Astrocyte (in vitro differentiated cells and primary cell): ENCODE measurements around the gene AHSA1. TPM values are rescaled to one million over a fixed set of nuclear protein-coding genes. Genes with fewer than 3 reads are reported as not detected.

Experiments
- DNase-seq: peaks from one replicate; pipeline ENCODE4 v3.0.0-alpha.2; 2010; ENCODE audit warnings: low read depth
- FAIRE-seq: peaks from 2 replicates; lab custom pipeline; 2011; peaks lifted over from hg19 to GRCh38; lab: Jason Lieb, UNC
- H2AFZ ChIP-seq: 2 replicates; pipeline ENCODE4 v1.6.0; 2012; ENCODE audit warnings: low read depth, low read length, inconsistent platforms
- H3K27ac ChIP-seq: 2 replicates; pipeline ENCODE4 v1.5.1; 2011; ENCODE audit warnings: low read depth, low read length, inconsistent platforms
- H3K27me3 ChIP-seq: 2 replicates; pipeline ENCODE4 v1.6.0; 2011; ENCODE audit warnings: low read length, inconsistent platforms; ENCODE audit not compliant: insufficient read depth
- H3K36me3 ChIP-seq: 2 replicates; pipeline ENCODE4 v1.5.1; 2011; ENCODE audit warnings: low read length, inconsistent platforms; ENCODE audit not compliant: insufficient read depth
- H3K4me1 ChIP-seq: 2 replicates; pipeline ENCODE4 v1.5.1; 2011; ENCODE audit warnings: low read length, inconsistent platforms; ENCODE audit not compliant: insufficient read depth
- H3K4me2 ChIP-seq: 2 replicates; pipeline ENCODE4 v1.6.0; 2012; ENCODE audit warnings: low read length, inconsistent platforms
- H3K4me3 ChIP-seq: 2 replicates; pipeline ENCODE4 v1.5.1; 2011; ENCODE audit warnings: low read depth, mild to moderate bottlenecking, low read length, inconsistent platforms; ENCODE audit not compliant: insufficient read depth
- H3K79me2 ChIP-seq: 2 replicates; pipeline ENCODE4 v1.6.0; 2012; ENCODE audit warnings: mild to moderate bottlenecking, low read length, inconsistent platforms; ENCODE audit not compliant: insufficient read depth
- H3K9ac ChIP-seq: 2 replicates; pipeline ENCODE4 v1.6.0; 2012; ENCODE audit warnings: mild to moderate bottlenecking, low read length, inconsistent platforms
- H3K9me3 ChIP-seq: 2 replicates; pipeline ENCODE4 v1.5.1; 2012; ENCODE audit warnings: low read depth, mild to moderate bottlenecking, low read length, inconsistent platforms; ENCODE audit not compliant: insufficient read depth
- H4K20me1 ChIP-seq: 2 replicates; pipeline ENCODE4 v1.6.0; 2012; ENCODE audit warnings: low read length, inconsistent platforms; ENCODE audit not compliant: insufficient read depth
- H3K27ac Mint-ChIP-seq: one replicate; pipeline ENCODE4 v1.8.0; 2021; ENCODE audit warnings: mild to moderate bottlenecking, mixed read lengths; ENCODE audit not compliant: unreplicated experiment
- H3K27me3 Mint-ChIP-seq: one replicate; pipeline ENCODE4 v1.8.0; 2021; ENCODE audit warnings: low read depth, mixed read lengths; ENCODE audit not compliant: unreplicated experiment
- H3K36me3 Mint-ChIP-seq: one replicate; pipeline ENCODE4 v1.8.0; 2021; ENCODE audit warnings: low read depth, mixed read lengths; ENCODE audit not compliant: unreplicated experiment
- H3K4me1 Mint-ChIP-seq: one replicate; pipeline ENCODE4 v1.8.0; 2021; ENCODE audit warnings: low read depth, mixed read lengths; ENCODE audit not compliant: unreplicated experiment
- H3K4me3 Mint-ChIP-seq: one replicate; pipeline ENCODE4 v1.8.0; 2021; ENCODE audit warnings: mild to moderate bottlenecking, moderate library complexity, mixed read lengths; ENCODE audit not compliant: unreplicated experiment
- H3K9me3 Mint-ChIP-seq: one replicate; pipeline ENCODE4 v1.8.0; 2021; ENCODE audit warnings: mild to moderate bottlenecking, mixed read lengths; ENCODE audit not compliant: unreplicated experiment
- EZH2 ChIP-seq: IDR thresholded peaks from 2 replicates; pipeline ENCODE4 v1.6.1; 2012; ENCODE audit warnings: mild to moderate bottlenecking, low read length, inconsistent platforms; ENCODE audit not compliant: insufficient read depth
- total RNA-seq: library from RNA; stranded (reverse); gene quantifications from 2 replicates; pipeline ENCODE4 v1.2.1, GENCODE V29; 2021
- TF ChIP-seq, protein P1 (sequence below): IDR thresholded peaks from 2 replicates; pipeline ENCODE4 v1.5.1; 2011; ENCODE audit warnings: low read depth, mild to moderate bottlenecking, inconsistent platforms, low read length, moderate library complexity; ENCODE audit not compliant: insufficient read depth

AHSA1 gene
- total RNA-seq, 1 donor from 2014 or later = 157 TPM

DNA sequence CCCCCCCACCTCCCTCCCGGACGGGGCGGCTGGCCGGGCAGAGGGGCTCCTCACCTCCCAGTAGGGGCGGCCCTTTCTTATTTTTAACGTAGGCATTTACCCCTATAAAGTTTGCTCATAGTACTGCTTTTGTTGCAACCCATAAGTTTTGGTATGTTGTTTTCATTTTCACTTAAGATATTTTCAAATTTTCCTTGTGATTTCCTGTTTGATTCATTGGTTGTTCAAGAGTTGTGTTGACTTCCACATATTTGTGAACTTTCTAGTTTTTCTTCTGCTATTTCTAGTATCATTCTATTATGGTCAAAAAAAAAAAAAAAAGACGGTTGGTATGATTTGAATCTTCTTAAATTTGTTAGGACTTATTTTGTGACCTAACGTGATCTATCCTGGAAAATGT, 41.1 kb upstream of the AHSA1 start:
- Histone ChIP-seq H3K4me2 (no peak overlapping the region), H3K4me3 (no peak overlapping the region), H3K27me3 (no peaks in the 10 kb centered on the region), H3K4me1 (no peaks in the 10 kb centered on the region), H2AFZ (no peak overlapping the region), H4K20me1 (no peaks in the 10 kb centered on the region), H3K9ac (no peak overlapping the region), H3K27ac (no peak overlapping the region), H3K9me3 (no peaks in the 10 kb centered on the region), H3K36me3 (no peaks in the 10 kb centered on the region), H3K79me2 (no peaks in the 10 kb centered on the region)
- no peak for FAIRE-seq
- Mint-ChIP-seq H3K9me3 (peaks cover 17% of the 10 kb centered on the region), H3K36me3 (peaks cover 14% of the 10 kb centered on the region), H3K4me3 (no peak overlapping the region), H3K4me1 (peaks cover 3% of the 10 kb centered on the region), H3K27ac (no peak overlapping the region), H3K27me3 (no peaks in the 10 kb centered on the region)
- TF ChIP-seq, protein P1, sequence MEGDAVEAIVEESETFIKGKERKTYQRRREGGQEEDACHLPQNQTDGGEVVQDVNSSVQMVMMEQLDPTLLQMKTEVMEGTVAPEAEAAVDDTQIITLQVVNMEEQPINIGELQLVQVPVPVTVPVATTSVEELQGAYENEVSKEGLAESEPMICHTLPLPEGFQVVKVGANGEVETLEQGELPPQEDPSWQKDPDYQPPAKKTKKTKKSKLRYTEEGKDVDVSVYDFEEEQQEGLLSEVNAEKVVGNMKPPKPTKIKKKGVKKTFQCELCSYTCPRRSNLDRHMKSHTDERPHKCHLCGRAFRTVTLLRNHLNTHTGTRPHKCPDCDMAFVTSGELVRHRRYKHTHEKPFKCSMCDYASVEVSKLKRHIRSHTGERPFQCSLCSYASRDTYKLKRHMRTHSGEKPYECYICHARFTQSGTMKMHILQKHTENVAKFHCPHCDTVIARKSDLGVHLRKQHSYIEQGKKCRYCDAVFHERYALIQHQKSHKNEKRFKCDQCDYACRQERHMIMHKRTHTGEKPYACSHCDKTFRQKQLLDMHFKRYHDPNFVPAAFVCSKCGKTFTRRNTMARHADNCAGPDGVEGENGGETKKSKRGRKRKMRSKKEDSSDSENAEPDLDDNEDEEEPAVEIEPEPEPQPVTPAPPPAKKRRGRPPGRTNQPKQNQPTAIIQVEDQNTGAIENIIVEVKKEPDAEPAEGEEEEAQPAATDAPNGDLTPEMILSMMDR = no peak
- no peak for TF ChIP-seq EZH2
- DNase-seq = no peak

DNA sequence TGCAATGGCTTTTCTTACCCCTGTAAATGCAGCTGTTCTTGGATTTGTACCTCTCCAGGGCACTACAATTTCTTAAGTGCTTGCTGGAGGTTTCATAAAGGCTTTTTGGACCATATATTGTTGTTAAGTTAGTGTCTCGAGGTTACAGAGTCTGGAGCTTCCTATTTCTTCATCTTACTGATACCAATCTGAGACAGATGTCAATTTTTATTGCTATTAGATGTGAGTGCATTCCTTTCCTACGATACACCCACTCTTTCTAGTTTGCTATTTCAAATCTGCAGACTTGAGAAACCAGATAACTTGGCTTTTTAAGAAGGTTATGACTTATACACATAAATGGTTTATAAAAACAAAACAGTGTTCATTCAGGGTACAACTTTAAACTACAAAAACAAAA, 36.7 kb upstream of the AHSA1 start:
- Mint-ChIP-seq H3K27ac (no peak overlapping the region), H3K4me1 (peaks cover 6% of the 10 kb centered on the region), H3K27me3 (no peaks in the 10 kb centered on the region), H3K36me3 (peaks cover 28% of the 10 kb centered on the region), H3K9me3 (peaks cover 22% of the 10 kb centered on the region), H3K4me3 (no peak overlapping the region)
- FAIRE-seq = no peak
- Histone ChIP-seq H3K27me3 (no peaks in the 10 kb centered on the region), H3K4me1 (no peaks in the 10 kb centered on the region), H4K20me1 (no peaks in the 10 kb centered on the region), H3K79me2 (no peaks in the 10 kb centered on the region), H3K4me2 (no peak overlapping the region), H3K36me3 (peaks cover 17% of the 10 kb centered on the region), H2AFZ (no peak overlapping the region), H3K27ac (no peak overlapping the region), H3K9ac (no peak overlapping the region), H3K4me3 (no peak overlapping the region), H3K9me3 (no peaks in the 10 kb centered on the region)
- TF ChIP-seq EZH2 = no peak
- TF ChIP-seq, protein P1 = no peak
- no peak for DNase-seq

DNA sequence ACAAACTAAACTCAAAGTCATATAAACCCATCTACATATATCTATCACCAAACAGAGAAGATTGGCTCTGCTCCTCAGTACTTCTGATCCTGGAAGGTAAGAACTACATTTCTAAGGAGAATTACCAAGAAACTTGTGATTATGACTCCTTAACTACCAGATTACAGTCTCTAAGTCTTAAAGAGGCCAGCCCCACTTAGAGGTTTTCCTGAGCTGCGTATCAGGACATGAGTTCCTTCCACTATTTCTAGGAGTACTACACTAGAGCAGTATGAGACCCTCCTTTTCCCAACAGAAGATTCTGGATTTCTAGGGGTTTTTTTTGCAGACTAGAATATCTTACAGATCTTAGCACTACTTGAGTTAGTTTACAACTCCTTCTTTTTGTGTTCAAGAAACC, 34.5 kb upstream of the AHSA1 start, which contains the start of gene NOXRED1:
Gene NOXRED1, minus strand, starts transcription at position 101 of the 400 bp plus-strand sequence. CDS start 634 bp downstream, outside the sequence.
- no peak within 1 kb of the TSS for H3K27ac Mint-ChIP-seq

More for the DNA sequence above, 34.5 kb upstream of the AHSA1 start, which contains the start of gene NOXRED1:
- Histone ChIP-seq H3K4me1 (no peaks in the 10 kb centered on the region), H3K27ac (no peak within 1 kb of the TSS), H3K79me2 (no peaks in the 10 kb centered on the region), H3K4me2 (no peak within 1 kb of the TSS), H3K27me3 (no peaks in the 10 kb centered on the region), H3K9ac (no peak within 1 kb of the TSS), H2AFZ (no peak within 1 kb of the TSS), H4K20me1 (no peaks in the 10 kb centered on the region), H3K9me3 (no peaks in the 10 kb centered on the region), H3K4me3 (no peak within 1 kb of the TSS), H3K36me3 (peaks cover 32% of the 10 kb centered on the region)
- no peak for TF ChIP-seq EZH2
- TF ChIP-seq, protein P1 = no peak
- peaks cover 37% of the 10 kb centered on the region for H3K36me3 Mint-ChIP-seq
- no peaks in the 10 kb centered on the region for H3K27me3 Mint-ChIP-seq
- no peak within 1 kb of the TSS for H3K4me3 Mint-ChIP-seq
- peaks cover 22% of the 10 kb centered on the region for H3K9me3 Mint-ChIP-seq
- FAIRE-seq = no peak
- no peak for DNase-seq
- H3K4me1 Mint-ChIP-seq = peaks cover 6% of the 10 kb centered on the region
